Activated CD4-positive, CD25-positive, alpha-beta regulatory T cell (primary cell): ENCODE results near the gene SH2D7.
A peak's percentile ranks its signal among the peaks of the same experiment; 100 is the strongest.

Experiments used
- DNase-seq, 4 experiments: peaks; one replicate each; lab custom pipeline; 2025; lab: John Stamatoyannopoulos, UW

SH2D7 gene

GRCh38 chr15:78079298-78080087 lies 12.9 kb upstream of the SH2D7 start:
- no peak for DNase-seq

DNA sequence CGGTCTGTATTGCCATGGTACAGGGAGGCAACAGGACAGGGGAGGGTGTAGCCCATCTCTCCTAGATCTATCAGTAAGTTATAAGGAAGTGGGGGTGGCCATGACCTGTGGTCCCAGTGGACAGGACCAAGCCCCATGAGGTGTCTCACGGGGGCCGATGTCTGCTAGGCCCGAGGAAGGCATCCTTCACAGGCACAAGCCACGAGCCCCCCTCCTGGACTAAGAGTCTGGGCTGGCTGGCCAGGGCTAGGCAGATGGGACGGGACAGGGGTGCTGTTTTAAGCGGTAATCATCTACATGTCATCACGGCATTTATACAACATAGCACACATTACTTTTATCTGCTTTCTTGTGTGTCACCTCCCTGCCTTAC lies 12.3 kb upstream of the SH2D7 start:
- DNase-seq = no peak

GRCh38 chr15:78082106-78082742 lies 10.1 kb upstream of the SH2D7 start:
- no peak for DNase-seq

DNA sequence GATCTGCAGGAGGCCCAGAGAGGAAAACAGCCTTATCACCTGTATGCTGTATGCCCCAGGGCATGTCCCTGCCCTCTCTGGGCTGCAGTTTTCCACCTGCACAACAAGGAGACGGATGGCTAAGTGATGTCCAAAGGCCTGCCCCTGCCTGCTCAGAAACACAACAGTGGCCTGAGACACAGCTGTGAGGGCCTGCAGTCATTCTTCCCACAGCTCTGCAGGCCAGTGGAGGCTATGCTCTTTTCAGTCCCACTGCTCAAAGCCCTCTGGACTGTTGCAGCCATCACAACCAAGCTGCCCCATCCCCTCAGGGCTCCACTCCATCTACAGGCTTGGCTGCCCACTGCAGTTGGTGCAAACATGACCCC lies 9.6 kb upstream of the SH2D7 start:
- no peak for DNase-seq

- no peak for DNase-seq
Measured at GRCh38 chr15:78083186-78083585, 9.2 kb upstream of the SH2D7 start.

GRCh38 chr15:78083687-78084448 lies 8.5 kb upstream of the SH2D7 start:
- no peak for DNase-seq

DNA sequence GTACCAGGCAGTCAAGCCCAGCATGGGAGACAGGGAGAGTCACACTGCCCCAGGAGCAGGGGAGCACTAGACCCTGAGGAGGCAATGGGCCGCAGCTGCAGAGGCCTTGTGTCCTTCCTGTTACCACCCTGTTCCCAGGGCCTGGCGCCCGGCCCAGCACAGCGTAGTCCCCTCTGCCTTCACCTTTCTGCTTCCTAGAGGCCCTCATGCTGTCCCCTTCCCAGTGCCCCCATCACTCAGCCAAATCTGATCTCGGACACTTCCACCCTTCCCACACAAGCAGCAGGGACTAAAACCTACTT lies 8.0 kb upstream of the SH2D7 start:
- DNase-seq = no peak

DNA sequence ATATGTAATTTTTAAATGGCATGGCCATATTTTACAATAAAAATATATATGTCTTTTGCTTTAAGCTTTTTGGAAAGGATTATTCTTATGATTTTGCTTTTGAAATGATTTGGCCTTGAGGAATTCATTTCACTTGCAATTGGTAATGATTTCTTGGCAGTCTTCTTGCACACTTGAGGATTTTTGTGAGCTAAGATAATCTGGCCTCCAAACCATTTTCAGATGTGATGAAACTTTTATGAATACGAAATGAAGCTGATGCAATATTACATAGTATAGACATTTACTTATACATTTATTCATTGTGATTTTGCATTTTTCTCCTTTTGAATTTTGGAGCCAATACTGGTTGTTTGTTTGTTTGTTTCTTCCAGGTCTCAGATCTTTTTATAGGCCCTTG lies 6.4 kb upstream of the SH2D7 start:
- DNase-seq = no peak

DNA sequence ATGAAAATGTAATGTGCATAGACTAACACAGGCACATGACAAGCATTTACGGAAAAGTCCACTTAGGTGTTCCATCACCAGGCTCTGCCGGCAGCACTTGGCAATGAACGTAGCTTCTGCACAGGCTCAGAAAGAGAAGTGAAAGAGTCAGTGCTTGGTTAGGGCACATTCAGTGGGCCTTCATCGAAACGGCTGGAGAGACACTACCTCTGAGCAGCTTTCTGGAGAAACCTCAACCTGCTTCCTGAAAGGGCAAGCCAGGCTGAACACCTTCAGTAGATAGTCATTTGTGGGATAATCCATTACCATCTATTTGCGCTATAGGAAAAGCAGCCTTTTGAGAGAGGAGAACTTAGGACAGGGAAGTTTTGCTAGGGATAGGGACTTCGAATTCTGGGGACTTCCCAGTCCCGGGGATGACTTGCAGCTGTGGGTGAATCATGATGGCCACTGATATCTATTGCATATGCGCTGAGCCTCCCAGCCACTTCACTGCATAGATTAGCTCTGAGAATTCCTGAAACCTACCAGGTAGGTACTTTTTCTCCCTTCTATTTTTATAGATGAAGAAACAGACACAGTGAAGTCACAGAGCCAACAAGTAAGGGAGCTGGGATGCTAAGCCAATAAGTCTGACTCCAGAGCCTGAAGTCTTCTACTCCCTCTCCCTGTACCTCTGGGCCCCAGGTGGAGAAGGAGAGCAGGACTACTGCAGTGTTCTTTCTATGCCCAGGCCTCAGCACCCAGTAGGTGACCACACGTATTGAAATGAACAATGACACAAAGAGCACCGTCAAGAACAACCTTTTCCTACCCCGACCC lies 4.2 kb upstream of the SH2D7 start:
- DNase-seq = no peak

DNA sequence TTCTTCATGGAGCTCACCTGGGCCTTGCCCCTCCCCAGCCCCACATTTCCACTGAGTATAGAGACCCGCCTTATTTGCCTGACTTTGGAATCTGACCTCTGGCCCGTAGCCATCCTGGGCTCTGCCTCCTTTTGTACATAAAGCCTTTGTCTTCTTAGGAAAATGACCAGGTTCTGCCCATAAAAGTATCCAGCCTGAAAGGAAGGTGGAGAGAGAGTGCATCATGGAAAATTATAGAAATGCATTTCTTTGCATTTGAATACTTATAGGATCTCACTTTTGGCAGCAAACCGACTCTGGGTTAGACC lies 3.6 kb upstream of the SH2D7 start:
- DNase-seq = no peak

GRCh38 chr15:78090422-78091063 lies 1.8 kb upstream of the SH2D7 start:
- no peak for DNase-seq

GRCh38 chr15:78093242-78094020 lies 1.1 kb downstream of the SH2D7 start:
- DNase-seq = no peak

DNA sequence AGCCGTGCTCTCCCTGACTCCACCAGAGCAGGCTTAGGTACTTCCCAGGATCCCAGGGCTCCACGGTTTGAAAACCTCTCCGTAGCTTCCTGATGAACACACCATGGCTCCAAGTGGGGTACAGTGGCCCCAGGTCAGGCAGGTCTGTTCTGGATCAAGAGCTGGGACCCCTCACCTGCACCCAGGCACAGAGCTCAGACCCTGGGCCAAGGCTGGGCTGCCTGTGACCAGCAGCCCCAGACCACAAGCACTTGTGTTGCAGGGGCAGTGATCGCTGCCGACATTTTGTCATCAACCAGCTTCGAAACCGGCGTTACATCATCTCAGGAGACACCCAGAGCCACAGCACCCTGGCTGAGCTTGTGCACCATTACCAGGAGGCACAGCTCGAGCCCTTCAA lies 5.3 kb downstream of the SH2D7 start:
- DNase-seq = no peak

DNA sequence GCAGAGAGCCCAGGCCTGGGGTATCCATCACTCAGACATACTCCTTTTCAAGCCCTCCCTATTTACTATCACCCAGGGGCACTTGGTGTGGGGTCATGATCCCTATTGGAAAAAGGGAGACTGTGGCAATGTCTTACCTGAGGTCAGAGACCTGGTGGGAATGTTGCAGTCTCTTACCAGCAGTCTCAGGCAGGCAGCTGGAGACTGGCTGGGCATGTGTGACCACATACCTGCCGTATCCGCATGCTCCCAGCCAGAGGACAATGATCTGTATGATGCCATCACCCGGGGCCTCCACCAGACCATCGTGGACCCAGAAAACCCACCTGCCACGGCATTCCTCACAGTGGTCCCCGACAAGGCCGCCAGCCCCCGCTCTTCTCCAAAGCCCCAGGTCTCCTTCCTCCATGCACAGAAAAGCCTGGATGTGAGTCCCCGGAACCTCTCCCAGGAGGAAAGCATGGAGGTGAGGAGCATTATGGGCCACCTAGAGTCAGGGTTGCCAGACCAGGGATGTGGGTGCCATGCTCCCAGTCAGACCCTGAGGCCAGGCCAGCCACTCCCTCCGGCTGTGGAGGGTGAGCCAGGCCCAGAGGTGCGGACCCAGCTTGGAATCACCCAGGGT lies 5.9 kb downstream of the SH2D7 start:
- no peak for DNase-seq

GRCh38 chr15:78100886-78101285 lies 8.5 kb downstream of the SH2D7 start:
- DNase-seq = no peak

GRCh38 chr15:78101423-78102105 lies 9.2 kb downstream of the SH2D7 start:
- no peak for DNase-seq

DNA sequence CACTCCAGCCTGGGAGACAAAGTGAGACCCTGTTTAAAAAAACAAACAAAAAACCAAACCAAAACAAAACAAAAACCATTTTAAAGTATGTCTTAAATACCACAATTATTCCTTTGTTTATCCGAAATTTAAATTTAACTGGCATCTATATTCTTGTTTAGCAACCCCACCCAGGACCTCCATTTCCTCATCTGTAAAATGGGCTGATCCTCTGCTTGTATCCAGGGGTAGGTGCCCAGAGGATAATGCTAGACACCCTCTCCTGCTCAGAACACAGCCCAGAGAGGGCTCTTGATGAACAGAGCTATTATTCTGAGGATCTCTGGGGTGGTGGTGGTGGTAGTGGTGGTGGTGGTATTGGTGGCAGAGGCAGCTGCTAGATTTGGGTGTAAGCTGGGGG lies 9.8 kb downstream of the SH2D7 start:
- no peak for DNase-seq

GRCh38 chr15:78102741-78103140 lies 10.4 kb downstream of the SH2D7 start:
- DNase-seq = no peak

- peak in 3 of 4 experiments; percentile 22 to 48 (median 24) for DNase-seq
Measured at GRCh38 chr15:78103406-78104118, 11.2 kb downstream of the SH2D7 start.

DNA sequence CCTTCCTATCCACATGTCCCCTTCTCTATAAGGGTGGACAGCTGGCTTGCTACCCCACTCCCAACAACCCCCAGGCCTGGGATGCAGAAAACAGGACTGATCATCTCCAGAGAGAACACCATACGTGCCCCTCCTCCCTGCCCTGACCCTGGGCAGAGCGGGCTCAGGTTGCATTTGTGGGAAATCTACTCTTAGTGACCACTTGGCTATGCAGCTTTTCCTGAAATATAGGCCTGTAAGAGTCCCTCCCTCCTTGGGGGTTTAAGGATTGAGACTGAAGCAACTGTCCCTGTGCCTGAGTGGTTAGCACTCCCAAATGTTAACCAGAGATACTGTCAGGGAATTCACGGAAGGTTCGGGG lies 11.7 kb downstream of the SH2D7 start:
- no peak for DNase-seq
